Measurements from ENCODE around the gene MPHOSPH6. TPM values are rescaled to one million over a fixed set of nuclear protein-coding genes. Genes with fewer than 3 reads are reported as not detected.

The MPHOSPH6 gene
- total and polyA plus RNA-seq, 2 donors (not counting 3 experiments of a cell fraction or from before 2014, with no cell fraction given) = 10.9 to 32.0 TPM

DNA sequence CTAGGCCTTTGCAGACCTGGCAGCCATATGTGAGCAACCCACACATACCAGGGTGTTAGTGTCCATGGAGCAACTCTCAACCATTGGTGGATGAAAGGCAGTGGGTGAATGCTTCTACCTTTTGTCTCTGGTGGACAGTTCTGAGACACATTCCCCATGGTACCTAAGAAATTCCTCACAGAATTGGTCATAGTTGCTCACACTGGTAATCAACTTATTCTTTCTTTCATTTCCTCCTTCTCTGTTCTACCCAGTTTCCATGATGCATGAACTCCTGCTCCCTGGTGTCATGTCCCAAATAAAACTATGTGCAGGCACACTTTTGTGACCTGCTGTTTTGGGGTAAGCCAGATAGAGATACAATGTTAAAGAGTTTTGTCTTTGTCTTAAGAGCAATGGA, 33.2 kb upstream of the MPHOSPH6 start:
- dilution Hi-C loops (cut with MboI; ENCODE audit: extremely low pct_ligation_motif_present, low sequenced_read_pairs) = no loop called here
- no peak overlapping the region for H2AFZ ChIP-seq (ENCODE audit: low read depth, low read length)

More for the DNA sequence above, 33.2 kb upstream of the MPHOSPH6 start:
- TF ChIP-seq JUN (IDR thresholded peaks at IDR 0.05; ENCODE audit: borderline replicate concordance, insufficient read depth, insufficient read length, low read depth) (no peak), MYC (IDR thresholded peaks at IDR 0.05; ENCODE audit: low read depth, low read length) (no peak), EZH2 (IDR thresholded peaks at IDR 0.05; ENCODE audit: borderline replicate concordance, low read depth, low read length, severe bottlenecking) (no peak), POLR2A (IDR thresholded peaks at IDR 0.05; ENCODE audit: low read depth, low read length) (no peak), FOS (IDR thresholded peaks at IDR 0.05; ENCODE audit: borderline replicate concordance, insufficient read depth, low read length) (no peak), POLR2AphosphoS5 (IDR thresholded peaks at IDR 0.05; ENCODE audit: insufficient read depth, low read depth, low read length) (no peak), GATA2 (IDR thresholded peaks at IDR 0.05; ENCODE audit: insufficient read depth, insufficient read length, low read depth, low read length) (no peak)
- TF ChIP-seq, protein P1, sequence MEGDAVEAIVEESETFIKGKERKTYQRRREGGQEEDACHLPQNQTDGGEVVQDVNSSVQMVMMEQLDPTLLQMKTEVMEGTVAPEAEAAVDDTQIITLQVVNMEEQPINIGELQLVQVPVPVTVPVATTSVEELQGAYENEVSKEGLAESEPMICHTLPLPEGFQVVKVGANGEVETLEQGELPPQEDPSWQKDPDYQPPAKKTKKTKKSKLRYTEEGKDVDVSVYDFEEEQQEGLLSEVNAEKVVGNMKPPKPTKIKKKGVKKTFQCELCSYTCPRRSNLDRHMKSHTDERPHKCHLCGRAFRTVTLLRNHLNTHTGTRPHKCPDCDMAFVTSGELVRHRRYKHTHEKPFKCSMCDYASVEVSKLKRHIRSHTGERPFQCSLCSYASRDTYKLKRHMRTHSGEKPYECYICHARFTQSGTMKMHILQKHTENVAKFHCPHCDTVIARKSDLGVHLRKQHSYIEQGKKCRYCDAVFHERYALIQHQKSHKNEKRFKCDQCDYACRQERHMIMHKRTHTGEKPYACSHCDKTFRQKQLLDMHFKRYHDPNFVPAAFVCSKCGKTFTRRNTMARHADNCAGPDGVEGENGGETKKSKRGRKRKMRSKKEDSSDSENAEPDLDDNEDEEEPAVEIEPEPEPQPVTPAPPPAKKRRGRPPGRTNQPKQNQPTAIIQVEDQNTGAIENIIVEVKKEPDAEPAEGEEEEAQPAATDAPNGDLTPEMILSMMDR (IDR thresholded peaks at IDR 0.05; ENCODE audit: extremely low read depth in 1 of 2, insufficient read depth in 1 of 2, low read depth in 1 of 2, low read length in 2 of 2) = no peak
- TF ChIP-seq, protein P2, sequence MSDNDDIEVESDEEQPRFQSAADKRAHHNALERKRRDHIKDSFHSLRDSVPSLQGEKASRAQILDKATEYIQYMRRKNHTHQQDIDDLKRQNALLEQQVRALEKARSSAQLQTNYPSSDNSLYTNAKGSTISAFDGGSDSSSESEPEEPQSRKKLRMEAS (IDR thresholded peaks at IDR 0.05; ENCODE audit: insufficient read depth, insufficient read length) = no peak
- intact Hi-C loops (cut with micrococcal nuclease) = no loop called here
- Histone ChIP-seq H3K9me1 (replicated peaks; ENCODE audit: control insufficient read depth, extremely low read depth, insufficient read depth, low read length) (no peaks in the 10 kb centered on the region), H3K27me3 (ENCODE audit: control insufficient read depth in 2 of 2, insufficient read depth in 2 of 2, low read length in 2 of 2) (no peaks in the 10 kb centered on the region), H3K9ac (replicated peaks; ENCODE audit: extremely low read depth, insufficient read depth, low read length) (no peak overlapping the region), H3K4me1 (ENCODE audit: control insufficient read depth, extremely low read depth, insufficient read depth, low read length) (no peaks in the 10 kb centered on the region), H4K20me1 (replicated peaks; ENCODE audit: control insufficient read depth, extremely low read depth, insufficient read depth, low read length) (no peaks in the 10 kb centered on the region), H3K27ac (ENCODE audit: insufficient read depth, low read depth, low read length) (no peak overlapping the region), H3K4me2 (ENCODE audit: insufficient read depth, low read length) (no peak overlapping the region), H3K4me3 (replicated peaks in 1 of 3; ENCODE audit: insufficient read depth in 1 of 3, low read depth in 1 of 3, low read length in 3 of 3) (no peak overlapping the region), H3K9me3 (replicated peaks; ENCODE audit: control insufficient read depth, insufficient read depth, low read length) (no peaks in the 10 kb centered on the region), H3K36me3 (ENCODE audit: control insufficient read depth in 2 of 2, extremely low read depth in 1 of 2, insufficient read depth in 2 of 2, low read length in 2 of 2) (no peaks in the 10 kb centered on the region), H3K79me2 (ENCODE audit: control insufficient read depth, insufficient read depth, low read length) (no peaks in the 10 kb centered on the region)
- BruUV-seq (replicated peaks) = no TSS peak
- FAIRE-seq (no peak), DNase-seq (ENCODE audit: low read depth, low spot score) (no peak)
- CTCF ChIA-PET = interaction anchor here (1.9 kb wide), 1 partner anchor 27 kb away, joined by 8 read pairs; no protein-coding TSS in a partner anchor
- POLR2A ChIA-PET = no interaction called here

All from endothelial cell of umbilical vein (primary cell).